Trophoblast cell (in vitro differentiated cells and primary cell): ENCODE measurements around the gene SERPINB13.
"Not testable (repeated sequence)": the region's sequence is repeated elsewhere in the genome, so short reads cannot be mapped to it uniquely, and the experiment has no call there.

Experiments used
- DNase-seq, 2 donors: peaks; one replicate each; pipeline ENCODE4 v3.0.0-alpha.2; 2016
- H2AFZ ChIP-seq: 2 replicates; pipeline ENCODE4 v1.6.1; 2013; ENCODE audit warnings: low read length, moderate library complexity, mild to moderate bottlenecking; ENCODE audit not compliant: insufficient read depth, poor library complexity
- H2AK5ac ChIP-seq: 2 replicates; pipeline ENCODE4 v1.6.1; 2013; ENCODE audit warnings: mild to moderate bottlenecking, low read length
- H2BK120ac ChIP-seq: 2 replicates; pipeline ENCODE4 v1.6.1; 2013; ENCODE audit warnings: low read length, mild to moderate bottlenecking, moderate library complexity; ENCODE audit not compliant: insufficient read depth, poor library complexity
- H2BK12ac ChIP-seq: 2 replicates; pipeline ENCODE4 v1.6.1; 2013; ENCODE audit warnings: mild to moderate bottlenecking, low read length, moderate library complexity
- H2BK5ac ChIP-seq: 2 replicates; pipeline ENCODE4 v1.6.1; 2013; ENCODE audit warnings: low read length, low read depth, moderate library complexity, mild to moderate bottlenecking; ENCODE audit not compliant: poor library complexity
- H3K14ac ChIP-seq: 2 replicates; pipeline ENCODE4 v1.6.1; 2013; ENCODE audit warnings: mild to moderate bottlenecking, low read length
- H3K18ac ChIP-seq: 2 replicates; pipeline ENCODE4 v1.6.1; 2013; ENCODE audit warnings: mild to moderate bottlenecking, low read length
- H3K23ac ChIP-seq: 2 replicates; pipeline ENCODE4 v1.6.1; 2013; ENCODE audit warnings: low read length
- H3K27ac ChIP-seq: 2 replicates; pipeline ENCODE4 v1.5.1; 2013; ENCODE audit warnings: low read depth, mild to moderate bottlenecking, inconsistent platforms, low read length, moderate library complexity
- H3K27me3 ChIP-seq: 2 replicates; pipeline ENCODE4 v1.6.1; 2013; ENCODE audit warnings: inconsistent platforms, mild to moderate bottlenecking, low read length, moderate library complexity; ENCODE audit not compliant: insufficient read depth
- H3K36me3 ChIP-seq, 2 experiments: 1 replicate in 1 of 2; 2 replicates in 1 of 2; pipeline ENCODE4 v1.6.1; 2013; ENCODE audit warnings: low read length in 2 of 2, mild to moderate bottlenecking in 2 of 2, moderate library complexity in 1 of 2; ENCODE audit not compliant: insufficient read depth in 2 of 2, control insufficient read depth in 1 of 2
- H3K4ac ChIP-seq: 2 replicates; pipeline ENCODE4 v1.6.1; 2013; ENCODE audit warnings: low read depth, mild to moderate bottlenecking, low read length, moderate library complexity
- H3K4me1 ChIP-seq, 2 experiments: 1 replicate in 1 of 2; 2 replicates in 1 of 2; pipeline ENCODE4 v1.6.1; 2013; ENCODE audit warnings: low read length in 2 of 2, mild to moderate bottlenecking in 2 of 2, moderate library complexity in 1 of 2; ENCODE audit not compliant: insufficient read depth in 2 of 2, control insufficient read depth in 1 of 2
- H3K4me2 ChIP-seq: 2 replicates; pipeline ENCODE4 v1.6.1; 2013; ENCODE audit warnings: inconsistent platforms, mild to moderate bottlenecking, low read length, moderate library complexity
- H3K4me3 ChIP-seq: 2 replicates; pipeline ENCODE4 v1.5.1; 2013; ENCODE audit warnings: mild to moderate bottlenecking, low read depth, low read length, inconsistent platforms
- H3K79me1 ChIP-seq: one replicate; pipeline ENCODE4 v1.6.1; 2013; ENCODE audit warnings: low read length
- H3K79me2 ChIP-seq: 2 replicates; pipeline ENCODE4 v1.6.1; 2013; ENCODE audit warnings: low read length, mild to moderate bottlenecking; ENCODE audit not compliant: control insufficient read depth, insufficient read depth, poor library complexity
- H3K9ac ChIP-seq: 2 replicates; pipeline ENCODE4 v1.6.1; 2013; ENCODE audit warnings: mild to moderate bottlenecking, low read length
- H3K9me3 ChIP-seq: 2 replicates; pipeline ENCODE4 v1.6.1; 2013; ENCODE audit warnings: low read depth, mild to moderate bottlenecking, control low read depth, inconsistent platforms, low read length; ENCODE audit not compliant: insufficient read depth
- H4K12ac ChIP-seq: 2 replicates; pipeline ENCODE4 v1.6.1; 2013; ENCODE audit warnings: low read depth, mild to moderate bottlenecking, low read length, moderate library complexity
- H4K8ac ChIP-seq: 2 replicates; pipeline ENCODE4 v1.6.1; 2013; ENCODE audit warnings: low read depth, mild to moderate bottlenecking, low read length, moderate library complexity
- H4K91ac ChIP-seq: one replicate; pipeline ENCODE4 v1.6.1; 2013; ENCODE audit warnings: low read depth, mild to moderate bottlenecking, low read length, moderate library complexity
- WGBS: extraction: QIAGEN DNeasy Blood & Tissue Kit; methylation state at CpG from one replicate; pipeline ENCODE4 v1.1.7; 2013; ENCODE audit warnings: missing lambda C conversion rate; ENCODE audit not compliant: insufficient read length, insufficient coverage; ENCODE audit errors: extremely low coverage; 5-methylcytosine and 5-hydroxymethylcytosine counted together

SERPINB13 gene

GRCh38 chr18:63626431-63626830 lies 39.3 kb downstream of the SERPINB13 start:
- Histone ChIP-seq H3K36me3 (no peaks in the 10 kb centered on the region), H3K27me3 (no peaks in the 10 kb centered on the region), H3K9me3 (peaks cover 12% of the 10 kb centered on the region), H4K8ac (no peak overlapping the region), H2BK5ac (no peak overlapping the region), H3K79me2 (no peaks in the 10 kb centered on the region), H2AFZ (no peak overlapping the region), H3K27ac (no peak overlapping the region), H3K14ac (no peak overlapping the region), H2AK5ac (no peak overlapping the region), H2BK120ac (no peak overlapping the region), H4K91ac (no peak overlapping the region), H3K23ac (no peak overlapping the region), H3K9ac (no peak overlapping the region), H3K18ac (no peak overlapping the region), H3K4ac (no peak overlapping the region), H3K4me2 (no peak overlapping the region), H3K4me1 (no peaks in the 10 kb centered on the region), H2BK12ac (no peak overlapping the region), H3K4me3 (no peak overlapping the region), H4K12ac (no peak overlapping the region), H3K79me1 (no peaks in the 10 kb centered on the region)
- WGBS, result no CpG with 5 or more reads among the region's 4 CpGs
- peak; percentile 91 to 93 for DNase-seq

- H3K79me2 ChIP-seq, result no peaks in the 10 kb centered on the region
- peaks cover 12% of the 10 kb centered on the region for H3K9me3 ChIP-seq
- DNase-seq, result no peak
- no peak overlapping the region for H3K18ac ChIP-seq
- no peak overlapping the region for H2AK5ac ChIP-seq
- no peak overlapping the region for H2BK5ac ChIP-seq
- no peak overlapping the region for H3K4me2 ChIP-seq
- no peak overlapping the region for H3K4me3 ChIP-seq
- no peaks in the 10 kb centered on the region for H3K36me3 ChIP-seq
- H4K8ac ChIP-seq, result no peak overlapping the region
- H3K23ac ChIP-seq, result no peak overlapping the region
- no peaks in the 10 kb centered on the region for H3K79me1 ChIP-seq
- H3K27ac ChIP-seq, result no peak overlapping the region
- no peak overlapping the region for H4K12ac ChIP-seq
- H3K27me3 ChIP-seq, result no peaks in the 10 kb centered on the region
- no peaks in the 10 kb centered on the region for H3K4me1 ChIP-seq
- no peak overlapping the region for H3K14ac ChIP-seq
- H2BK12ac ChIP-seq, result no peak overlapping the region
- H3K9ac ChIP-seq, result no peak overlapping the region
- no peak overlapping the region for H4K91ac ChIP-seq
- H3K4ac ChIP-seq, result no peak overlapping the region
- no peak overlapping the region for H2BK120ac ChIP-seq
- no peak overlapping the region for H2AFZ ChIP-seq
These were observed 40.7 kb downstream of the SERPINB13 start for GRCh38 chr18:63627819-63628218.

- H3K14ac ChIP-seq, result no peak overlapping the region
- DNase-seq, result no peak
- no peaks in the 10 kb centered on the region for H3K36me3 ChIP-seq
- no peak overlapping the region for H2BK120ac ChIP-seq
- H2AFZ ChIP-seq, result no peak overlapping the region
- H3K23ac ChIP-seq, result no peak overlapping the region
- H3K4ac ChIP-seq, result no peak overlapping the region
- no CpG with 5 or more reads among the region's 6 CpGs for WGBS
- no peak overlapping the region for H3K4me3 ChIP-seq
- H3K9ac ChIP-seq, result no peak overlapping the region
- H4K12ac ChIP-seq, result no peak overlapping the region
- no peaks in the 10 kb centered on the region for H3K79me1 ChIP-seq
- H4K91ac ChIP-seq, result no peak overlapping the region
- H3K27me3 ChIP-seq, result no peaks in the 10 kb centered on the region
- H3K4me2 ChIP-seq, result no peak overlapping the region
- no peak overlapping the region for H4K8ac ChIP-seq
- H3K4me1 ChIP-seq, result no peaks in the 10 kb centered on the region
- no peaks in the 10 kb centered on the region for H3K79me2 ChIP-seq
- no peak overlapping the region for H2BK12ac ChIP-seq
- H2BK5ac ChIP-seq, result no peak overlapping the region
- no peak overlapping the region for H2AK5ac ChIP-seq
- no peaks in the 10 kb centered on the region for H3K9me3 ChIP-seq
- H3K18ac ChIP-seq, result no peak overlapping the region
- no peak overlapping the region for H3K27ac ChIP-seq
These were observed 50.6 kb downstream of the SERPINB13 start for GRCh38 chr18:63637703-63638102.

GRCh38 chr18:63641157-63641680 lies 54.1 kb downstream of the SERPINB13 start:
- H3K9me3 ChIP-seq, H3K4me1 ChIP-seq, H3K9ac ChIP-seq, H3K4me3 ChIP-seq, H2BK120ac ChIP-seq, H3K23ac ChIP-seq, H3K4me2 ChIP-seq, H4K91ac ChIP-seq, H2BK12ac ChIP-seq, H3K79me1 ChIP-seq, H3K4ac ChIP-seq, H2AK5ac ChIP-seq, H2BK5ac ChIP-seq, H3K79me2 ChIP-seq, H3K18ac ChIP-seq, H3K27me3 ChIP-seq, H2AFZ ChIP-seq, DNase-seq, H4K8ac ChIP-seq, H3K36me3 ChIP-seq, H3K14ac ChIP-seq, H3K27ac ChIP-seq, H4K12ac ChIP-seq: not testable (repeated sequence)
- no CpG with 5 or more reads among the region's 4 CpGs for WGBS
